IPS-NIHi7 (cell line): ENCODE results near the gene RRAS.
"Not testable (repeated sequence)": the region's sequence is repeated elsewhere in the genome, so short reads cannot be mapped to it uniquely, and the experiment has no call there.

Experiments used
- DNase-seq: peaks from one replicate; pipeline ENCODE4 v3.0.0; 2012; ENCODE audit warnings: mixed read lengths; ENCODE audit errors: extremely low spot score

The RRAS gene

GRCh38 chr19:49631014-49631588 is 8.8 kb downstream of the RRAS start:
- no peak for DNase-seq

GRCh38 chr19:49629659-49630058 is 10.3 kb downstream of the RRAS start:
- DNase-seq = no peak

GRCh38 chr19:49626226-49626625 is 13.7 kb downstream of the RRAS start:
- DNase-seq = no peak

GRCh38 chr19:49624967-49625910 is 14.7 kb downstream of the RRAS start:
- no peak for DNase-seq

- DNase-seq = not testable (repeated sequence)
Observed at GRCh38 chr19:49617860-49618259, 22.1 kb downstream of the RRAS start.

- DNase-seq = no peak
Observed at GRCh38 chr19:49616945-49617344, 23.0 kb downstream of the RRAS start.

GRCh38 chr19:49616532-49616931 is 23.4 kb downstream of the RRAS start:
- no peak for DNase-seq

GRCh38 chr19:49615861-49616260 is 24.1 kb downstream of the RRAS start:
- DNase-seq = no peak

- DNase-seq = no peak
Observed at GRCh38 chr19:49614096-49614833, 25.7 kb downstream of the RRAS start.

- DNase-seq = no peak
Observed at GRCh38 chr19:49613374-49613773, 26.6 kb downstream of the RRAS start.

- no peak for DNase-seq
Observed at GRCh38 chr19:49609499-49610092, 30.3 kb downstream of the RRAS start.

- DNase-seq = no peak
Observed at GRCh38 chr19:49605605-49606004, 34.3 kb downstream of the RRAS start.

- DNase-seq = no peak
Observed at GRCh38 chr19:49602806-49603205, 37.1 kb downstream of the RRAS start.

- DNase-seq = no peak
Observed at GRCh38 chr19:49601482-49602038, 38.4 kb downstream of the RRAS start.

- DNase-seq = no peak
Observed at GRCh38 chr19:49599378-49600295, 40.3 kb downstream of the RRAS start.

GRCh38 chr19:49597703-49597974 is 42.3 kb downstream of the RRAS start:
- no peak for DNase-seq

GRCh38 chr19:49596954-49597702 is 42.8 kb downstream of the RRAS start:
- DNase-seq = no peak

- no peak for DNase-seq
Observed at GRCh38 chr19:49596407-49596806, 43.5 kb downstream of the RRAS start.

GRCh38 chr19:49595819-49596404 is 44.0 kb downstream of the RRAS start:
- DNase-seq = no peak
